H1 (cell line): ENCODE data around the gene TRDMT1. TPM values are rescaled to one million over a fixed set of nuclear protein-coding genes. Genes with fewer than 3 reads are reported as not detected.

ENCODE experiments used
- CTCF ChIA-PET: fragments of 300-600 bp; sonication (Branson Sonifier 250); formaldehyde crosslinking; loops from one replicate; lab custom pipeline; 2021; ENCODE audit not compliant: partially characterized antibody; lab: Charles Lee
- POLR2A ChIA-PET: fragments of 300-600 bp; sonication (Branson Sonifier 250); formaldehyde crosslinking; loops from one replicate; lab custom pipeline; 2021; ENCODE audit warnings: inconsistent platforms; ENCODE audit not compliant: partially characterized antibody; lab: Charles Lee
- DNase-seq, 2 experiments: peaks; one replicate each; pipeline versions ENCODE4 v3.0.0 to v3.0.0-alpha.2; 2010 to 2022; ENCODE audit warnings: low spot score in 2 of 2, low read depth in 1 of 2, mixed read lengths in 1 of 2
- FAIRE-seq: peaks from 2 replicates; lab custom pipeline; 2011; peaks lifted over from hg19 to GRCh38; lab: Jason Lieb, UNC
- H2AFZ ChIP-seq: 2 replicates; pipeline ENCODE4 v1.8.1; 2012; ENCODE audit warnings: low read length, inconsistent platforms
- H2AK5ac ChIP-seq: 2 replicates; pipeline ENCODE4 v1.6.1; 2013; ENCODE audit warnings: low read depth, low read length
- H2BK120ac ChIP-seq: replicated peaks from 2 replicates; pipeline ENCODE3; 2013; ENCODE audit warnings: low read depth, low read length, inconsistent platforms
- H2BK12ac ChIP-seq: 2 replicates; pipeline ENCODE4 v1.6.1; 2013; ENCODE audit warnings: low read depth, low read length
- H2BK15ac ChIP-seq: 2 replicates; pipeline ENCODE4 v1.6.1; 2013; ENCODE audit warnings: low read length
- H2BK20ac ChIP-seq: 2 replicates; pipeline ENCODE4 v1.6.1; 2013; ENCODE audit warnings: low read length
- H2BK5ac ChIP-seq: 2 replicates; pipeline ENCODE4 v1.6.1; 2013; ENCODE audit warnings: low read depth, low read length
- H3K14ac ChIP-seq: 2 replicates; pipeline ENCODE4 v1.6.1; 2013; ENCODE audit warnings: inconsistent platforms; ENCODE audit not compliant: insufficient read length
- H3K18ac ChIP-seq: 2 replicates; pipeline ENCODE4 v1.6.1; 2013; ENCODE audit warnings: low read length; ENCODE audit errors: extremely low read depth
- H3K23ac ChIP-seq: 2 replicates; pipeline ENCODE4 v1.6.1; 2013; ENCODE audit warnings: inconsistent platforms; ENCODE audit not compliant: insufficient read length
- H3K23me2 ChIP-seq: 2 replicates; pipeline ENCODE4 v1.6.1; 2013; ENCODE audit warnings: low read depth, low read length
- H3K27ac ChIP-seq: 2 replicates; pipeline ENCODE4 v1.6.1; 2011; ENCODE audit warnings: low read depth, low read length, inconsistent platforms
- H3K27me3 ChIP-seq, 4 experiments: replicated peaks in 1 of 4; 1 replicate in 1 of 4; 2 replicates in 3 of 4; pipeline versions ENCODE4 v1.6.1 to v1.8.1; 2011 to 2013; ENCODE audit warnings: low read length in 3 of 4, mild to moderate bottlenecking in 3 of 4, inconsistent platforms in 2 of 4, mixed read lengths in 2 of 4, moderate library complexity in 1 of 4; ENCODE audit not compliant: control insufficient read depth in 3 of 4, insufficient read depth in 3 of 4; ENCODE audit errors: extremely low read depth in 1 of 4
- H3K36me3 ChIP-seq, 4 experiments: 2 replicates each; pipeline versions ENCODE4 v1.6.1 to v1.8.1; 2011 to 2013; ENCODE audit warnings: mild to moderate bottlenecking in 4 of 4, low read length in 3 of 4, moderate library complexity in 2 of 4, control low read depth in 1 of 4, inconsistent platforms in 1 of 4; ENCODE audit not compliant: insufficient read depth in 4 of 4, control insufficient read depth in 2 of 4
- H3K4ac ChIP-seq: replicated peaks from 2 replicates; pipeline ENCODE3; 2013; ENCODE audit warnings: low read length, low read depth, mixed read lengths, inconsistent platforms; ENCODE audit not compliant: insufficient read length
- H3K4me1 ChIP-seq, 4 experiments: replicated peaks in 1 of 4; 1 replicate in 1 of 4; 2 replicates in 3 of 4; pipeline versions ENCODE4 v1.6.1 to v1.8.1; 2011 to 2013; ENCODE audit warnings: low read length in 3 of 4, inconsistent platforms in 2 of 4, mixed read lengths in 1 of 4; ENCODE audit not compliant: insufficient read depth in 4 of 4, control insufficient read depth in 3 of 4
- H3K4me2 ChIP-seq, 2 experiments: 2 replicates each; pipeline versions ENCODE4 v1.6.1 to v1.8.1; 2011 to 2013; ENCODE audit warnings: low read depth in 2 of 2, low read length in 2 of 2, control low read depth in 1 of 2, inconsistent platforms in 1 of 2, mild to moderate bottlenecking in 1 of 2; ENCODE audit not compliant: insufficient read depth in 1 of 2
- H3K4me3 ChIP-seq, 4 experiments: fragments of 200-600, 300-600 bp in 1 of 4; sonication (generic), shearing (Covaris generic), sonication (Bioruptor Twin) in 1 of 4; 2 replicates each; pipeline versions ENCODE4 v1.5.1 to v1.8.1; 2011 to 2016; ENCODE audit warnings: low read length in 4 of 4, low read depth in 3 of 4, control low read depth in 2 of 4, inconsistent platforms in 2 of 4, mild to moderate bottlenecking in 2 of 4, mixed read lengths in 1 of 4, moderate library complexity in 1 of 4; ENCODE audit not compliant: insufficient read depth in 2 of 4; ENCODE audit errors: extremely low read depth in 1 of 4
- H3K56ac ChIP-seq: replicated peaks from 2 replicates; pipeline ENCODE3; 2013; ENCODE audit warnings: low read depth, mild to moderate bottlenecking, mixed read lengths, low read length, inconsistent platforms; ENCODE audit not compliant: insufficient read length
- H3K79me1 ChIP-seq: 2 replicates; pipeline ENCODE4 v1.6.1; 2013; ENCODE audit warnings: low read depth, low read length, control low read depth
- H3K79me2 ChIP-seq, 2 experiments: 2 replicates each; pipeline versions ENCODE4 v1.6.1 to v1.8.1; 2012 to 2013; ENCODE audit warnings: low read length in 2 of 2, mild to moderate bottlenecking in 2 of 2, inconsistent platforms in 1 of 2; ENCODE audit not compliant: insufficient read depth in 2 of 2, control insufficient read depth in 1 of 2
- H3K9ac ChIP-seq, 4 experiments: replicated peaks in 1 of 4; 1 replicate in 1 of 4; 2 replicates in 3 of 4; pipeline versions ENCODE4 v1.6.1 to v1.8.1; 2011 to 2013; ENCODE audit warnings: low read depth in 3 of 4, low read length in 3 of 4, control low read depth in 2 of 4, mild to moderate bottlenecking in 2 of 4, moderate library complexity in 2 of 4, inconsistent platforms in 1 of 4; ENCODE audit errors: extremely low read depth in 1 of 4
- H3K9me3 ChIP-seq, 2 experiments: 2 replicates each; pipeline versions ENCODE4 v1.6.1 to v1.8.1; 2012 to 2013; ENCODE audit warnings: mild to moderate bottlenecking in 2 of 2, moderate library complexity in 2 of 2, control low read depth in 1 of 2, inconsistent platforms in 1 of 2, low read depth in 1 of 2, low read length in 1 of 2, mixed read lengths in 1 of 2; ENCODE audit not compliant: insufficient read depth in 2 of 2
- H4K20me1 ChIP-seq, 2 experiments: replicated peaks in 1 of 2; 2 replicates each; pipeline versions ENCODE3 to v1.8.1; 2011 to 2013; ENCODE audit warnings: inconsistent platforms in 2 of 2, low read length in 2 of 2, mild to moderate bottlenecking in 1 of 2; ENCODE audit not compliant: insufficient read depth in 2 of 2, control insufficient read depth in 1 of 2
- H4K5ac ChIP-seq: 2 replicates; pipeline ENCODE4 v1.6.1; 2013; ENCODE audit warnings: low read length, low read depth, mixed read lengths, inconsistent platforms; ENCODE audit not compliant: insufficient read length
- H4K8ac ChIP-seq: 2 replicates; pipeline ENCODE4 v1.8.0; 2013; ENCODE audit warnings: mild to moderate bottlenecking, moderate library complexity, low read length, inconsistent platforms; ENCODE audit not compliant: insufficient read depth; ENCODE audit errors: extremely low read depth
- H4K91ac ChIP-seq: replicated peaks from 2 replicates; pipeline ENCODE3; 2013; ENCODE audit warnings: low read length, mixed read lengths, inconsistent platforms; ENCODE audit not compliant: insufficient read length
- ATF2 ChIP-seq: IDR thresholded peaks from 2 replicates; pipeline ENCODE4 v1.6.1; 2012; ENCODE audit warnings: low read length, inconsistent platforms
- BACH1 ChIP-seq: IDR thresholded peaks from 2 replicates; pipeline ENCODE4 v1.6.1; 2012; ENCODE audit warnings: low read length, improper control_type of control experiment
- FOSL1 ChIP-seq: IDR thresholded peaks from 2 replicates; pipeline ENCODE4 v1.6.1; 2011; ENCODE audit warnings: mild to moderate bottlenecking, low read depth, low read length, moderate library complexity; ENCODE audit not compliant: insufficient read depth
- HDAC6 ChIP-seq: IDR thresholded peaks from one replicate; pipeline ENCODE4 v1.7.1; 2012; ENCODE audit warnings: low read depth, mild to moderate bottlenecking, inconsistent platforms, low read length, moderate library complexity
- JUN ChIP-seq: IDR thresholded peaks from 2 replicates; pipeline ENCODE4 v1.6.1; 2011; ENCODE audit warnings: low read depth, mild to moderate bottlenecking, improper control_type of control experiment, low read length
- KDM5A ChIP-seq: fragments of 200-600 bp; IDR thresholded peaks from 2 replicates; pipeline ENCODE4 v1.7.1; 2012; ENCODE audit warnings: mild to moderate bottlenecking, low read length, inconsistent platforms, mixed read lengths
- NRF1 ChIP-seq: IDR thresholded peaks from 2 replicates; pipeline ENCODE4 v1.6.1; 2011; ENCODE audit warnings: mild to moderate bottlenecking, low read depth, low read length, improper control_type of control experiment
- RAD21 ChIP-seq, 2 experiments: IDR thresholded peaks in 1 of 2; conservative IDR thresholded peaks in 1 of 2; 2 replicates each; pipeline ENCODE4 v1.6.1; 2011; ENCODE audit warnings: low read depth in 2 of 2, low read length in 2 of 2, improper control_type of control experiment in 1 of 2, inconsistent platforms in 1 of 2, mild to moderate bottlenecking in 1 of 2, moderate library complexity in 1 of 2
- RBBP5 ChIP-seq: IDR thresholded peaks from 2 replicates; pipeline ENCODE4 v1.7.1; 2012; ENCODE audit warnings: low read depth, mild to moderate bottlenecking, inconsistent platforms, low read length, moderate library complexity, borderline replicate concordance
- SRF ChIP-seq: IDR thresholded peaks from 2 replicates; pipeline ENCODE4 v1.6.1; 2011; ENCODE audit warnings: mild to moderate bottlenecking, low read depth, low read length, moderate library complexity
- TAF7 ChIP-seq: optimal IDR thresholded peaks from 2 replicates; pipeline ENCODE3; 2011; ENCODE audit warnings: low read depth, mild to moderate bottlenecking, inconsistent platforms, low read length, moderate library complexity, borderline replicate concordance
- WGBS, 2 experiments: shearing (Covaris generic) in 1 of 2; methylation state at CpG; one replicate each; pipeline versions ENCODE4 v1.1.6 to v1.1.7; 2013 to 2015; ENCODE audit warnings: low lambda C conversion rate in 2 of 2, mixed read lengths in 2 of 2, inconsistent platforms in 1 of 2, low coverage in 1 of 2, missing lambda C conversion rate in 1 of 2; ENCODE audit not compliant: insufficient replicate concordance in 2 of 2, insufficient coverage in 1 of 2, insufficient read length in 1 of 2; ENCODE audit errors: extremely low coverage in 1 of 2, missing lambda C conversion rate in 1 of 2; 5-methylcytosine and 5-hydroxymethylcytosine counted together
- polyA plus RNA-seq, 7 experiments: library from polyadenylated mRNA; depleted of rRNA in 3 of 7; stranded (reverse) in 5 of 7; unstranded in 2 of 7; fragments of >200 nt in 5 of 7; fragments of 200-250 nt in 2 of 7; gene quantifications; 1 replicate in 5 of 7; 2 replicates in 1 of 7; 4 replicates in 1 of 7; pipeline versions ENCODE4 v1.2.1 to v1.2.3, GENCODE V29; 2011 to 2013; ENCODE audit warnings: missing spikeins in 2 of 7, mixed read lengths in 2 of 7
- total RNA-seq: library from RNA; stranded (reverse); fragmentation: NEBNext Ultra II Directional; extraction: Animal tissue kit (Norgen Biotek cat#: 25700); gene quantifications from 2 replicates; pipeline ENCODE4 v1.2.1, GENCODE V29; 2021

TRDMT1 gene
- total and polyA plus RNA-seq, 2 of the 8 experiments (the other 6 are each of a cell fraction or from before 2014, with no cell fraction given): 7.4 to 21.4 TPM

- H3K79me2 ChIP-seq: no peaks in the 10 kb centered on the region
- H3K56ac ChIP-seq: no peak overlapping the region
- no peak overlapping the region for H3K4me2 ChIP-seq
- 94% methylated on average over 7 of the region's 7 CpGs; no CpG with 5 or more reads in 1 of the 2 experiments for WGBS, 2 experiments
- no peak overlapping the region for H2BK20ac ChIP-seq
- H3K9me3 ChIP-seq: no peaks in the 10 kb centered on the region
- POLR2A ChIA-PET: no interaction called here
- H3K4me3 ChIP-seq: no peak overlapping the region
- no peaks in the 10 kb centered on the region for H4K20me1 ChIP-seq
- no peak overlapping the region for H2BK12ac ChIP-seq
- H3K18ac ChIP-seq: no peak overlapping the region
- H2BK120ac ChIP-seq: no peak overlapping the region
- no peaks in the 10 kb centered on the region for H3K4me1 ChIP-seq
- H3K23ac ChIP-seq: no peak overlapping the region
- H4K91ac ChIP-seq: no peak overlapping the region
- H2BK5ac ChIP-seq: no peak overlapping the region
- DNase-seq (no peak), FAIRE-seq (no peak)
- H2BK15ac ChIP-seq: no peak overlapping the region
- H3K9ac ChIP-seq: no peak overlapping the region
- no peak overlapping the region for H3K27ac ChIP-seq
- no peak overlapping the region for H4K8ac ChIP-seq
- no peak overlapping the region for H2AFZ ChIP-seq
- H3K27me3 ChIP-seq: no peaks in the 10 kb centered on the region
- CTCF ChIA-PET: interaction anchor here (0.7 kb wide), 1 partner anchor 114 kb away, joined by 3 read pairs; no protein-coding TSS in a partner anchor
- no peak overlapping the region for H3K4ac ChIP-seq
- H4K5ac ChIP-seq: no peak overlapping the region
- H2AK5ac ChIP-seq: no peak overlapping the region
- no peak overlapping the region for H3K14ac ChIP-seq
- no peaks in the 10 kb centered on the region for H3K23me2 ChIP-seq
- no peaks in the 10 kb centered on the region; a peak in 1 of 8 replicates for H3K36me3 ChIP-seq
- no peaks in the 10 kb centered on the region for H3K79me1 ChIP-seq
- TF ChIP-seq RBBP5 (no peak), JUN (no peak), HDAC6 (no peak), SRF (no peak), BACH1 (no peak), ATF2 (no peak), TAF7 (no peak), RAD21 (IDR thresholded peaks at IDR 0.05 in 1 of 2, conservative IDR thresholded peaks at IDR 0.05 in 1 of 2; ENCODE audit: low read depth in 2 of 2, low read length in 2 of 2) (no peak), NRF1 (no peak), FOSL1 (no peak), KDM5A (no peak)
Observed at GRCh38 chr10:17101257-17101909, 100.1 kb downstream of the TRDMT1 start.
